ENCODE results near the gene GYG1. TPM values are rescaled to one million over a fixed set of nuclear protein-coding genes. Genes with fewer than 3 reads are reported as not detected.
A peak's percentile ranks its signal among the peaks of the same experiment; 100 is the strongest.

GYG1 gene
- total and polyA plus RNA-seq, 8 donors = 21.5 to 37.8 (median 22.6) TPM

DNA sequence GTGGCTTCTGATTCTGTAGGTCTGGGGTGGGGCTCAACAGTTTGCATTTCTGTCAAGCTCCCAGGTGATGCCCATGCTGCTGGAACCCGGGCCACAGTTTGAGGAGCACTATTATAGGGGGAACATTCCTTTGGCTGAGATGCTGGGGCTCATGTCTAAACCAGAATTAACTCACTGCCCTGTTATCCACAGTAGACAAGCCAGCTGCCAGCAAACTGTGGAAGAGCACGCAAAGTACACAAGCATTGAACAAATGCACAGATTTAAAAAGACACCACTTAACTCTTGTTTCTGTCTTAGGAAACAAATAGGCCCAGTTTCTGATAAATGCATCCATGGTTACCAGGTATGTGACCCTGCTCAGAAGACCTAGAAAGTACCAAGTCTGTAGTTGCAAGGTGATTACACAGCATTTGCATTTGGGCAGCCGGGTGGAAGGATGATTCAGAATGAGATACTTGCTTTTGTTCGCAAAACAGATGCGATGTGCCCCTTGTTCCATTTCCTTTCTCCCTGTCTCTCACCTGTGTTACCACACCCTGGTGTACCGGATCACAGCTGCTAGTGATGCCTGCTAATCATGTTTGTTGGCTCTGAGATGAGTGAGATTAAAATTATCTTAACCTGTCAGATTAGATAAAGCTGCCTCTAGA, 12.4 kb downstream of the GYG1 start:
- no peaks in the 10 kb centered on the region for H3K27me3 ChIP-seq
- H3K36me3 ChIP-seq = no peaks in the 10 kb centered on the region
- H3K27ac ChIP-seq = no peak overlapping the region
- WGBS, 2 donors = 75% methylated on average over 6 of the region's 6 CpGs
- no peaks in the 10 kb centered on the region for H3K9me3 ChIP-seq
- no peak for FAIRE-seq
- intact Hi-C loops (cut with DNase I) = no loop called here
- DNase-seq = no peak
- no peak overlapping the region for H3K4me3 ChIP-seq
- H3K4me1 ChIP-seq = no peaks in the 10 kb centered on the region
- ATAC-seq = peak in 2 of 4 donors; percentile 60 to 71
- no peak for TF ChIP-seq CTCF (IDR thresholded peaks at IDR 0.05)

- ATAC-seq (peak in 2 of 4 donors; percentile 80 to 86), DNase-seq (no peak), FAIRE-seq (no peak)
- Histone ChIP-seq H3K36me3 (peaks cover 0 to 3% (median 0%) of the 10 kb centered on the region in 3 donors), H3K27ac (no peak overlapping the region), H3K9me3 (no peaks in the 10 kb centered on the region), H3K27me3 (no peaks in the 10 kb centered on the region), H3K4me3 (no peak overlapping the region), H3K4me1 (no peaks in the 10 kb centered on the region)
- intact Hi-C loops (cut with DNase I) = no loop called here
- TF ChIP-seq CTCF (IDR thresholded peaks at IDR 0.05) = no peak
- 58 to 60% methylated on average over 4 of the region's 4 CpGs for WGBS, 2 donors
These were observed 13.3 kb downstream of the GYG1 start for GRCh38 chr3:149004622-149005021.

- Histone ChIP-seq H3K4me3 (no peak overlapping the region), H3K9me3 (no peaks in the 10 kb centered on the region), H3K36me3 (peaks cover 0 to 6% (median 0%) of the 10 kb centered on the region in 3 donors), H3K4me1 (no peaks in the 10 kb centered on the region), H3K27me3 (no peaks in the 10 kb centered on the region), H3K27ac (no peak overlapping the region)
- no peak for TF ChIP-seq CTCF (IDR thresholded peaks at IDR 0.05)
- intact Hi-C loops (cut with DNase I) = no loop called here
- no peak for DNase-seq
- 77 to 82% methylated on average over 1 of the region's 1 CpG for WGBS, 2 donors
- no peak for ATAC-seq
- FAIRE-seq = no peak
These were observed 14.1 kb downstream of the GYG1 start for GRCh38 chr3:149005416-149005815.

DNA sequence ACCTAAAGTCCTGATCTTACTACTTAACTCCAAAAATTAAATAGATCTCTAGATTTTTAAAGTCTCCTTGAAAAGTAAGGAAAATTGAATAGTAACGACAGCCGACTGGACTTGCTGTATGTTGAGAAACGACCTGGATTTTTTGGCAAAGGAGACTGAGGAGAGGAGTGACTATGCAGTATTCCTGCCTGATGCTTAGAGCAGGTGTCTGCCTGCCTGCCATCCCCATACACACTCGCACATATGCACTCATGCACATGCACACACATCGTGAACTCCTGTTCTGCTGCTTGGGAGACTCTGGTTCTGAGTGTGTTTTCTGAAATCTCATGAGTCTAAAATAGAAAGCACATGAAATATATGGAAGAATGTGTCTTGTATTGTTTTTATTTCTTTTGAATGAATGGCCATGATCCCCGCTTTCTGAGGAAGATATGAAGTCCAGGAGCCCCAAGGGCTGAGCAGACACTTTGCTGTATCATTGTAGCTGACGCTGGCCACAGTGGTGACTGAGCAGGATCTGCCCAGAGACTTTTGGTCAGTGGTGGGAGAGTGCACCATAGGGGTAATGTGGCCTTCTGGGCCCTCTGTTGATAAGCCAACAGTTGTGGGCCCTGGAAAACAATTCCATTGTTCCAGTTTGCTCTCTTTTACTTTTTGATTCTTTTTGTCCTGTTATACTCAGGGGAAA, 16.4 kb downstream of the GYG1 start:
- intact Hi-C loops (cut with DNase I) = no loop called here
- DNase-seq (no peak), ATAC-seq (no peak), FAIRE-seq (no peak)
- Histone ChIP-seq H3K9me3 (no peaks in the 10 kb centered on the region), H3K36me3 (peaks cover 0 to 18% (median 5%) of the 10 kb centered on the region in 3 donors), H3K27me3 (no peaks in the 10 kb centered on the region), H3K4me3 (no peak overlapping the region), H3K4me1 (no peaks in the 10 kb centered on the region), H3K27ac (no peak overlapping the region)
- no peak for TF ChIP-seq CTCF (IDR thresholded peaks at IDR 0.05)
- 89 to 94% methylated on average over 7 of the region's 7 CpGs for WGBS, 2 donors

DNA sequence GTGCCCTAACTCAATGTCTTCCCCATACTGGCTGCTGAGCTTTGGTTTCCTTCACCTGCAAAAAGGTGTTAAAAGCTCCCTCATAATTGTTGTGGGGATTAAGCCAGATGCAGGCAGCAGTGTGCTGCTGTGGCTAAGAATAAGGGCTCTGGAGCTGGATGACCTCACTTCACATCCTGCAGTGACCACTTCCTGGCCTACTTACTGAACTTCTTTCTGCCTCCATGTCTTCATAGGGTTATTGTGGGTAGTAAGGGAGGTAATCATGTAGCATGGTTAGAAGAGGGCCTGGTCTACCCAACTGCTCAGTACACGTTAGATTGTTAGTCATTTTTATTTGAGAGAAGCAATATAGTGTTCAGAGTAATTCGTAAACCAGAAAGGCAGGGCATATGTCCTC, 18.4 kb downstream of the GYG1 start:
- H3K4me1 ChIP-seq = no peaks in the 10 kb centered on the region
- DNase-seq (no peak), ATAC-seq (peak in 2 of 4 donors; percentile 43 to 44), FAIRE-seq (no peak)
- H3K36me3 ChIP-seq = peaks cover 0 to 18% (median 5%) of the 10 kb centered on the region in 3 donors
- TF ChIP-seq CTCF (IDR thresholded peaks at IDR 0.05) = no peak
- no peak overlapping the region for H3K4me3 ChIP-seq
- H3K27me3 ChIP-seq = no peaks in the 10 kb centered on the region
- intact Hi-C loops (cut with DNase I) = no loop called here
- H3K9me3 ChIP-seq = no peaks in the 10 kb centered on the region
- 94 to 95% methylated on average over 2 of the region's 2 CpGs for WGBS, 2 donors
- no peak overlapping the region for H3K27ac ChIP-seq
